MM.1S (cell line): ENCODE measurements around the gene EDNRA.

Experiments
- DNase-seq: peaks from one replicate; pipeline ENCODE4 v3.0.0-alpha.2; 2015
- H2AFZ ChIP-seq: fragments of 300-600 bp; sonication (generic); 2 replicates; pipeline ENCODE4 v1.6.0; 2016; ENCODE audit warnings: antibody characterized with exemption, low read length
- H3F3A ChIP-seq: fragments of 300-600 bp; sonication (generic); 2 replicates; pipeline ENCODE4 v1.6.1; 2016; ENCODE audit warnings: mild to moderate bottlenecking, antibody characterized with exemption, low read length, moderate library complexity, mixed read lengths; ENCODE audit not compliant: insufficient read depth
- H3K27ac ChIP-seq: fragments of 300-600 bp; sonication (generic); 2 replicates; pipeline ENCODE4 v1.5.1; 2016; ENCODE audit warnings: mild to moderate bottlenecking, low read length
- H3K27me3 ChIP-seq: fragments of 300-600 bp; sonication (generic); replicated peaks from 2 replicates; pipeline ENCODE4 v1.6.0; 2016; ENCODE audit warnings: low read length; ENCODE audit not compliant: insufficient read depth
- H3K36me3 ChIP-seq: fragments of 300-600 bp; sonication (generic); replicated peaks from 2 replicates; pipeline ENCODE4 v1.6.1; 2016; ENCODE audit warnings: mild to moderate bottlenecking, low read length, mixed read lengths; ENCODE audit not compliant: insufficient read depth
- H3K4me1 ChIP-seq: fragments of 300-600 bp; sonication (generic); 2 replicates; pipeline ENCODE4 v1.6.1; 2016; ENCODE audit warnings: low read length, mixed read lengths
- H3K4me2 ChIP-seq: fragments of 300-600 bp; sonication (generic); 2 replicates; pipeline ENCODE4 v1.6.0; 2016; ENCODE audit warnings: low read depth, low read length
- H3K4me3 ChIP-seq: fragments of 300-600 bp; sonication (generic); 2 replicates; pipeline ENCODE4 v1.5.1; 2016; ENCODE audit warnings: low read length, mixed read lengths
- H3K79me2 ChIP-seq: fragments of 300-600 bp; sonication (generic); 2 replicates; pipeline ENCODE4 v1.6.1; 2016; ENCODE audit warnings: mixed run types, low read length, mixed read lengths
- H3K9ac ChIP-seq: fragments of 300-600 bp; sonication (generic); 2 replicates; pipeline ENCODE4 v1.6.1; 2016; ENCODE audit warnings: low read length, mixed read lengths
- H3K9me2 ChIP-seq: fragments of 300-600 bp; sonication (generic); replicated peaks from 2 replicates; pipeline ENCODE4 v1.6.1; 2016; ENCODE audit warnings: mild to moderate bottlenecking, low read length, mixed read lengths; ENCODE audit not compliant: insufficient read depth
- H3K9me3 ChIP-seq: fragments of 300-600 bp; sonication (generic); replicated peaks from 2 replicates; pipeline ENCODE4 v1.6.1; 2016; ENCODE audit warnings: mild to moderate bottlenecking, low read length, mixed read lengths; ENCODE audit not compliant: insufficient read depth
- H4K20me1 ChIP-seq: fragments of 300-600 bp; sonication (generic); 2 replicates; pipeline ENCODE4 v1.6.1; 2016; ENCODE audit warnings: mild to moderate bottlenecking, low read length, moderate library complexity, mixed read lengths; ENCODE audit not compliant: insufficient read depth
- EZH2 ChIP-seq: fragments of 300-600 bp; sonication (generic); optimal IDR thresholded peaks from 2 replicates; pipeline ENCODE3; 2017; ENCODE audit warnings: low read depth, mild to moderate bottlenecking, antibody characterized with exemption, low read length, mixed read lengths
- EZH2phosphoT487 ChIP-seq: fragments of 300-600 bp; sonication (generic); IDR thresholded peaks from 2 replicates; pipeline ENCODE4 v1.6.1; 2018; ENCODE audit warnings: antibody characterized with exemption, low read length
- TF ChIP-seq, protein P1 (sequence below): fragments of 300-600 bp; sonication (generic); IDR thresholded peaks from 2 replicates; pipeline ENCODE4 v1.5.1; 2016; ENCODE audit warnings: antibody characterized with exemption, low read length, mixed read lengths

The EDNRA gene

DNA sequence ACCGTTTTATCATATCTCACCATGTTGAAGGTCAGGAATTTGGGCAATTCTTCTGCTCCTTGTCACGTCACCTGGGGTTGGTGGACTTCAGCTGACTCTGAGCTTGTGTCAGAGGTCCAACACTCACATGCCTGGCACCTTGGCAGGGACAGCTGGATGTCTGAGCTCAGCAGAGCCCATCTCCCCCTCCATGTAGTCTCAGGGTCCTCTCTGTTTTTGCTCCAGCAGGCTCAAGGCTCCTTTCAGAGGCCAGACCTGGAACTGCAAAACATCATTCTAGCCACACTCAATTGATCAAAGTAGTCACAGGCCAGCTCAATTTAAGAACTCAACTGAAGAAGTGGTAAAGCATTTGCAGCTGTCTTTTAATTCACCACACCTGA lies 45.4 kb downstream of the EDNRA start:
- Histone ChIP-seq H3K4me3 (no peak overlapping the region), H3K9me3 (no peaks in the 10 kb centered on the region), H3F3A (no peaks in the 10 kb centered on the region), H3K9me2 (no peaks in the 10 kb centered on the region), H3K27ac (no peak overlapping the region), H2AFZ (no peak overlapping the region), H4K20me1 (no peaks in the 10 kb centered on the region), H3K4me2 (no peak overlapping the region), H3K9ac (no peak overlapping the region), H3K27me3 (no peaks in the 10 kb centered on the region), H3K4me1 (no peaks in the 10 kb centered on the region), H3K79me2 (no peaks in the 10 kb centered on the region), H3K36me3 (no peaks in the 10 kb centered on the region)
- no peak for TF ChIP-seq EZH2
- TF ChIP-seq, protein P1, sequence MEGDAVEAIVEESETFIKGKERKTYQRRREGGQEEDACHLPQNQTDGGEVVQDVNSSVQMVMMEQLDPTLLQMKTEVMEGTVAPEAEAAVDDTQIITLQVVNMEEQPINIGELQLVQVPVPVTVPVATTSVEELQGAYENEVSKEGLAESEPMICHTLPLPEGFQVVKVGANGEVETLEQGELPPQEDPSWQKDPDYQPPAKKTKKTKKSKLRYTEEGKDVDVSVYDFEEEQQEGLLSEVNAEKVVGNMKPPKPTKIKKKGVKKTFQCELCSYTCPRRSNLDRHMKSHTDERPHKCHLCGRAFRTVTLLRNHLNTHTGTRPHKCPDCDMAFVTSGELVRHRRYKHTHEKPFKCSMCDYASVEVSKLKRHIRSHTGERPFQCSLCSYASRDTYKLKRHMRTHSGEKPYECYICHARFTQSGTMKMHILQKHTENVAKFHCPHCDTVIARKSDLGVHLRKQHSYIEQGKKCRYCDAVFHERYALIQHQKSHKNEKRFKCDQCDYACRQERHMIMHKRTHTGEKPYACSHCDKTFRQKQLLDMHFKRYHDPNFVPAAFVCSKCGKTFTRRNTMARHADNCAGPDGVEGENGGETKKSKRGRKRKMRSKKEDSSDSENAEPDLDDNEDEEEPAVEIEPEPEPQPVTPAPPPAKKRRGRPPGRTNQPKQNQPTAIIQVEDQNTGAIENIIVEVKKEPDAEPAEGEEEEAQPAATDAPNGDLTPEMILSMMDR: no peak
- no peak for TF ChIP-seq EZH2phosphoT487
- DNase-seq: no peak

- Histone ChIP-seq H3K9me2 (no peaks in the 10 kb centered on the region), H3K9ac (no peak overlapping the region), H3K4me2 (no peak overlapping the region), H3K36me3 (no peaks in the 10 kb centered on the region), H3K27ac (no peak overlapping the region), H3K79me2 (no peaks in the 10 kb centered on the region), H2AFZ (no peak overlapping the region), H3K9me3 (no peaks in the 10 kb centered on the region), H3F3A (no peaks in the 10 kb centered on the region), H3K27me3 (no peaks in the 10 kb centered on the region), H3K4me3 (no peak overlapping the region), H3K4me1 (no peaks in the 10 kb centered on the region), H4K20me1 (no peaks in the 10 kb centered on the region)
- TF ChIP-seq EZH2: no peak
- no peak for TF ChIP-seq EZH2phosphoT487
- TF ChIP-seq, protein P1: no peak
- DNase-seq: no peak
Measured at GRCh38 chr4:147528054-147528453, 47.2 kb downstream of the EDNRA start.

GRCh38 chr4:147530134-147530533 lies 49.2 kb downstream of the EDNRA start:
- no peak overlapping the region for H3K9ac ChIP-seq
- H3F3A ChIP-seq: no peaks in the 10 kb centered on the region
- H3K27ac ChIP-seq: no peak overlapping the region
- H3K9me2 ChIP-seq: no peaks in the 10 kb centered on the region
- no peaks in the 10 kb centered on the region for H3K9me3 ChIP-seq
- no peak overlapping the region for H2AFZ ChIP-seq
- no peaks in the 10 kb centered on the region for H3K27me3 ChIP-seq
- H3K36me3 ChIP-seq: no peaks in the 10 kb centered on the region
- H3K79me2 ChIP-seq: no peaks in the 10 kb centered on the region
- H3K4me1 ChIP-seq: no peaks in the 10 kb centered on the region
- H3K4me2 ChIP-seq: no peak overlapping the region
- H4K20me1 ChIP-seq: no peaks in the 10 kb centered on the region
- no peak overlapping the region for H3K4me3 ChIP-seq
- DNase-seq: no peak
- no peak for TF ChIP-seq EZH2
- TF ChIP-seq, protein P1: no peak
- no peak for TF ChIP-seq EZH2phosphoT487

DNA sequence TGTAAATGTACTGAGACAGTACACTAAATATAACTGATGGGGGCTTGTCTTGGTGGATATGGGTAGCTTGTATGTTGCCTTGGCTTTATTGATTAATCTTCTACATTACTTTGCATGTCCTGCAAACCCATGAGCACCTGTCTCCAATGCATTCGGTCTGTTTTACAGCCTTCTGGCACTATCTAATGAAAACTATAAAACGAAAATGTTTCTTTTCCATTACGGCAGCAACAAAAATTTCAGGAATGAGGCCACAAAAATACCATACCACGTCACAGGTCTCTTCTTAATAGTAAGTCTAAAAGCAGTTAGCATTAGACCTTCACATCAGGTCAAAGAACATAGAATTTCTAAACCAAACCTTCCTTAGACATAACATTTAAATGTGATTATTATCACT lies 49.8 kb downstream of the EDNRA start:
- Histone ChIP-seq H3K4me3 (no peak overlapping the region), H3K36me3 (no peaks in the 10 kb centered on the region), H3K9me2 (no peaks in the 10 kb centered on the region), H3F3A (no peaks in the 10 kb centered on the region), H3K4me2 (no peak overlapping the region), H3K79me2 (no peaks in the 10 kb centered on the region), H3K9me3 (no peaks in the 10 kb centered on the region), H3K27me3 (no peaks in the 10 kb centered on the region), H2AFZ (no peak overlapping the region), H3K27ac (no peak overlapping the region), H3K4me1 (no peaks in the 10 kb centered on the region), H3K9ac (no peak overlapping the region), H4K20me1 (no peaks in the 10 kb centered on the region)
- TF ChIP-seq EZH2 (no peak), EZH2phosphoT487 (no peak)
- TF ChIP-seq, protein P1: no peak
- DNase-seq: no peak
